GM11168 (cell line): Measurements from ENCODE around the gene DNAJC8.

ENCODE experiments used
- in situ Hi-C: fragments of 300-500 bp; cut with MboI; formaldehyde crosslinking; loops from one replicate; pipeline ENCODE4 v1.12.0; 2022; ENCODE audit warnings: low sequenced_read_pairs; ENCODE audit not compliant: unreplicated experiment

Gene DNAJC8, protein sequence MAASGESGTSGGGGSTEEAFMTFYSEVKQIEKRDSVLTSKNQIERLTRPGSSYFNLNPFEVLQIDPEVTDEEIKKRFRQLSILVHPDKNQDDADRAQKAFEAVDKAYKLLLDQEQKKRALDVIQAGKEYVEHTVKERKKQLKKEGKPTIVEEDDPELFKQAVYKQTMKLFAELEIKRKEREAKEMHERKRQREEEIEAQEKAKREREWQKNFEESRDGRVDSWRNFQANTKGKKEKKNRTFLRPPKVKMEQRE

DNA sequence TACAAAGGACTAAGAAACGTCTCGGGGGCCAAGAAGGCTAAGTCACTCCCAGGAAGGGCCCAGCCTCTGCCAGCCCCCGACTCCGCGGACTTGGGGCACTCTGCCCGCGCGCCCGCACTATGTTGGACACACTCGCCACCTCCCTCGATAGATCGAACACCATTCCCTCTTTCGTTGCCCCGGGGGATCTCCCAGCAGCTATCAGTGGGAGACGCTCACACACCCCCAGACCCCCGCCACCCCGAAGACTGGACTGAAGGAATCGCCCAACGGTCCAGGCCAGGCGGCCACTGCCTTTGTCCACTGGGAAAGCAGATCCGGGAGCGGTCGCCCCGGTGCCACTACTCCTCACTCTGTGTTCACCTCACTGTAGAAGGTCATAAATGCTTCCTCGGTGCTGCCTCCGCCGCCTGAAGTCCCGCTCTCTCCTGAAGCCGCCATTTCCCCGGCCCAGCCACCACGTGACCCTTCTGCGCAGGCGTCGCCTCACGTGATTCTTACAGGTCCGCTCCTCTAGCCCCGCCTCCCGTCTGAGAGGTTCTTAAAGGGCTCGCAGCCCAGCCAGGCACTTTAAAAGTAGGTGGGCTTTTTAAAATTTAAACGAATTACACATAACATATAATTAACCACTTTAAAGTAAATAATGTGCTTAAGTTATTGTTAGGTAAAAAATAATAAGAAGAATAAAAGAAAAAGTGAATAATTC, at the start of gene DNAJC8:
TSS of gene DNAJC8 (minus strand) at position 472 of the 706 bp plus-strand sequence. CDS start at position 441, 31 bp downstream.
- in situ Hi-C loops = no loop called here

DNA sequence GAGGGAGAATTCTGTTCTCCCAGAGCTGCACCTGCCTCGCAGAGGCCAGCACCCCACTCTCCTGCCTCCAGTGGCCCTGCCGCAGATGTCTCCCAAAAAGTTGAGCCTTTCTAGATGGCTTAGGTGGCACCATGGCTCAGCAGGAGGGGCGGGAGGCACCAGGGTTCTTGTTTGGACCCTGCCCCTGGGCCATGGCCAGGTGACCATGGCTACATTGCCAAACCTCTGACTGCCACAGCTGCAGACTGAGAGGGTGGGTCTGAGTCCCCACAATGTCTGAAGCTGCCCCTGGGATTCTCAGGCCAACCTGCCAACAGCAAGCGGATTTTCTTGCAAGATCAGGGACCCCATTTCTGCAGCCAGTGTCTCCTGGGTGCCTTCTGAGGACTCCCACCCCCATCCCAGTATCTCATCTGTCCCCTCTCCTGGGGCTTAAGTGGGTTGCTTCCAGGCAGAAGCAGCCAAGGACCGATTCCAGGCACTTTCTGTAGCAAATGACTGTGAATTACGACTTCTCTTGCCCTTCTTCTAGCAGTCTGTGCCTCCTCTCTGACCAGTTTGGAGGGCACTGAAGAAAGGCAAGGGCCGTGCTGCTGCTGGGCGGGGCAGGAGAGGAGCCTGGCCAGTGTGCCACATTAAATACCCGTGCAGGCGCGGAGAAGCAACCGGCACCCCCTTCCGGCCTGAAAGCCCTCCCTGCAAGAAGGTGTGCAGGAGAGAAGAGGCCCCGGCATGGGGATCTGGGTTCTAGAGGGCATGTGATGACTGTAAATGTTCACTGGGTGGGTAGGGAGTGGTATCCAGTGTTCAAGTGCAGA, 49.0 kb upstream of the DNAJC8 start:
- in situ Hi-C loops = no loop called here

DNA sequence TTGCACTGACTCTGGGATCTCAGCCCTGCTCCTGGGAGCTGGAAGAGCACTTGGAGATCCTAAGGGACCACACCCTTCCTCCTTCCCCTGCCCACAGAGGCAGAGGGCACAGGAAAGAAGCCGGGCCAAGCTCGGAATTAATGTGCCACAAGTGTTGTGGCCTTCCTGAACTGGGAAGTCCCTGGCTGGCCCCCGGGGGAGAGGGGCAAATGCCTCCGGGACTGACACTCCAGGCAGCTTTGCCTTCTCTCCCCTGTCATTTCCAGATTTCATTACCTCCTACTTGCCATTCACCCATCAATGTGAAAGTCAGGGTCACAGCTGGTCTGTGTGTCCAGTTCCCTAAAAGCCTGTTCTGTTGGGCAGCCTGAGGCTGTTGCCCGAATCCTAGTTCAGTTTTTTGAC, 48.1 kb upstream of the DNAJC8 start:
- in situ Hi-C loops = no loop called here

DNA sequence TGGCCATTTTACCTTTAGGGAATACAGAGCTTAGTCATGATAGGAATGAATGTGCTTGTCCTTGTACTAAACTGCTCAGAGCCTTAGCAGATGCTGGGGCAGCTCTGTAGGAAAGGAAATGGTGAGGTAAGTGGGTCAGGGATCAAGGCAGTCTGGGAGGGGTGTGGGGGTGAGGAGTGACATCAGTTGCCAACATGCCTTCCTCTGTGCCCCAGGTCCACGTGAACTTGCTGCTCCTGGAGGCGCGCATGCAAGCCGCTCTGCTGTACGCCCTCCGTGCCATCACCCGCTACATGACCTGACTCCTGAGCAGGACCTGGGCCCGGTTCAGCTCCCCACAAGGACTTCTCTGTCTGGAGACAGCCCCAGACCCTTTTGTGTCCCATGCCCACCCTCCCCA, 47.7 kb upstream of the DNAJC8 start:
- in situ Hi-C loops = no loop called here

DNA sequence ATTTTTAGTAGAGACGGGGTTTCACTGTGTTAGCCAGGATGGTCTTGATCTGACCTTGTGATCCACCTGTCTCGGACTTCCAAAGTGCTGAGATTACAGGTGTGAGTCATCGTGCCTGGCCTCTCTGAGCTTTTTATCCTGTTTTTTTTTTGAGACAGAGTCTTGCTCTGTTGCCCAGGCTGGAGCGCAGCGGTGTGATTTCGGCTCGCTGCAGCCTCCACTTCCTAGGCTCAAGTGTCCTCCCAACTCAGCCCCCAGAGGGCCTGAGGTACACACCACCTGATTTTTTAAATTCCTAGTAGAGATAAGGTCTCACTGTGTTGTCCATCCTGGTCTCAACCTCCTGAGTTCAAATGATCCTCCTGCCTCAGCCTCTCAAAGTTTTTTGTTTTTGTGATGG, 46.9 kb upstream of the DNAJC8 start:
- in situ Hi-C loops = no loop called here

DNA sequence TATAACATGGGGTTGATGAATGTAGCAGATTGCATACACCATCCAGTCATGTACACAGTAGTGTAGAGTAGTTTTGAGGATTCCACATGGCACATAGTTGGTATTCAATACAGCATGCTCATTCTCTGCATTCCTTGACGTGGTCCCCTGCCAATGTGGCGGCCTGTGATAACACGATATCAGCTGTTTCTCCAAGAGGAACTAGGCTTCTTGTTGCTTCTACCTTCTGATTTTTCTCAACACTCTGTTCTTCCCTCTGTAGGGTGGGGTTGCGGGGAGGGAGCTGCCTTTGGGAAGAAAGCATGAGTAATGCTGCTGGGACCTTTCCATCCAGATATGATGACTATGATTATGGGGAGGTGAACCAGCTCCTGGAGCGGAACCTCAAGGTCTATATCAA, 45.9 kb upstream of the DNAJC8 start:
- in situ Hi-C loops = no loop called here

DNA sequence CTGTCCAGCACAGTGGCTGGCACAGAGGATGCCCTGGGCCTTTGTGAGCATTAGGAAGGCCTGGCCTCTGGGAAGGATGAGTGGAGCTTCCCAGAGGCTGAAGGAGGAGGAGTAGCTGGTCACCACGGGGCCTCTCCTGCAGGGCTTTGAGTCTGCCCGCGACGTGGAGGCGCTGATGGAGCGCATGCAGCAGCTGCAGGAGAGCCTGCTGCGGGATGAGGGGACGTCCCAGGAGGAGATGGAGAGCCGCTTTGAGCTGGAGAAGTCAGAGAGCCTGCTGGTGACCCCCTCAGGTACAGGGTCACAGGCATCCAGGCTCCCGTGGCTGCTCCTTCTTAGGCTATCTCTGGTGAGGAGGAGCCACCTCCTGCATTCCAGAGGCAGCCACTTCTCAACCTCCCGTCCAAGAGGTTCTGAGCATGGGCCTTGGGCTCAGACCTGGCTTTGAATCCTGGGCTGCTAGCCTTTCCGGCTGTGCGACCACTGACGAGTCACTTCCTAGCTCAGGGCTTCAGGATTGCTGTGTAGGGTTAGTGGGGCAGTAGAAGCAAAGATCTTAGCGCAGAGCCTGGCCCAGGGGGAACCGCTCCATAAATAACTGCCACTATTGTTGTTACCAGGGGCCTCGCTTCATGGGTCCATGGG, 40.5 kb upstream of the DNAJC8 start:
- in situ Hi-C loops = no loop called here

DNA sequence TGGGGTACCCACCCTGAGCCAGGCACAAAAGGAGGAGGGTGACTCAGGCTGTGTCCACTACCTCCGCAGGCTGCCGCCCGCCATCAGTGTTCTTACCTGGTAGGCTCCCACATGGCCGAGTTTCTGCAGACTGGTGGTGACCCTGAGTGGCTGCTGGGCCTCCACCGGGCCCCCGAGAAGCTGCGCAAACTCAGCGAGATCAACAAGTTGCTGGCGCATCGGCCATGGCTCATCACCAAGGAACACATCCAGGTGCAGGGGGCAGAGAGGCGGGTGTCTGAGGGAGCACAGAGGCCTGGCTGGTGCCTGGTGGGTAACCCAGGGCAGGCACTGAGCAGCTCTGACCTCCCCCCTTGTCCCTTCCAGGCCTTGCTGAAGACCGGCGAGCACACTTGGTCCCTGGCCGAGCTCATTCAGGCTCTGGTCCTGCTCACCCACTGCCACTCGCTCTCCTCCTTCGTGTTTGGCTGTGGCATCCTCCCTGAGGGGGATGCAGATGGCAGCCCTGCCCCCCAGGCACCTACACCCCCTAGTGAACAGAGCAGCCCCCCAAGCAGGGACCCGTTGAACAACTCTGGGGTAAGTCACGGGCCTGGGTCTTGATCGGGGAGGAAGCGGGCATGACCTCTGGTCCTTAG, 39.5 kb upstream of the DNAJC8 start:
- in situ Hi-C loops = no loop called here

DNA sequence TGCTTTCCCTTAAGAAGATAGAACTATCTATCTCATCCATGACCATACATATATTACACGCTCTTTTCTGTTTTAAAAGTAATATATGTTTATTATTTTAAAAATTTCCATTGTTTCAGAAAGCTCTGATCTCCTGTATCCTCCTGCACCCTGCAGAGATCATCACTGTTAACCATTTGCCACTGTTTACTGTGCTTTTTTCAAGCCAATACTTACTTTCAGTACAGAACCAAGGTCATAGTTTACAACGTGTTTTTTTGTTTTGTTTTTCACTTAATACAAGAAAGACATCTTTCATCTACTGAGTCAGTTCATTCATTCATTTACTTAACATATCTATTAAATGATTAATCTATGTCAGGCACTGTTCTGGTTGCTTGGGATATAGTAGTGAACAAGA, 36.7 kb upstream of the DNAJC8 start:
- in situ Hi-C loops = no loop called here

DNA sequence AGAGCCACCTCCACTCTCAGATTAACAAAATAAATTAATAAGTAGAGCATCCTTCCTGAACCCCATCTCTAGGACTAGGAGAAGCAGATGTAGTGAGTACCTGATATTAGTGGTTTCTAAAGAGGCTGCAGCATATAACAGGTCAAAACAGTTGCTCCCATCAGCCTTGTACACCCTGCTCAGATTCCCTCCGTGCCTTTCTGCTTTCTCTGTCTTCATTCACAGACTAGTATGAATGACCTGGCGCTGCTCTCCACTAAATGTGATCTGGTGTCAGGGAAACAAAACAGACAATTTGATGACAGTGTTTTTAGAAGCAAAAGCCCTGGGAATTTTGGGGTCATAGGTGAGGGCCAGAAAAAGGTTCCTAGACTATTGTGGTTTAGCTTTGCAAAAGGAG, 34.8 kb upstream of the DNAJC8 start:
- in situ Hi-C loops = no loop called here

DNA sequence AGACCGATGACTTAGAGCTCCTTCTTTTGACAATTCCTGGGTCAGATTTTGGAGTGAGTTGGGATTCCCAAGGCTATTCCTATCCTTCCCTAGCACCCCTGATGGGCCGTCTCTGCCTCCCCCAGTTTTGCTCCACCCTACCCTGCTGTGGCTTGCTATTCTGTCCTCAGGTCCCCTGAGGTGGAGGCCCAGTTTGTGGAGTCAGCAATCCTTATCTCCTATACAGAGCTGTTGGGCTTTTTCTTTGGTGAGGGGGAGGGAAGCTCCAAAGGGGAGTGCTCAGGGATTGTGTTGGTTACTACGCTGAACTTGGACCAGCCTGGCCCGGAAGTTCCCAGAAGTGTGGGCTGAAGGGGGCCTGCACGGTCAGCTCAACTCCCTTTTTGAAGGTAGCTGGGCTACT, 34.1 kb upstream of the DNAJC8 start:
- in situ Hi-C loops = no loop called here

DNA sequence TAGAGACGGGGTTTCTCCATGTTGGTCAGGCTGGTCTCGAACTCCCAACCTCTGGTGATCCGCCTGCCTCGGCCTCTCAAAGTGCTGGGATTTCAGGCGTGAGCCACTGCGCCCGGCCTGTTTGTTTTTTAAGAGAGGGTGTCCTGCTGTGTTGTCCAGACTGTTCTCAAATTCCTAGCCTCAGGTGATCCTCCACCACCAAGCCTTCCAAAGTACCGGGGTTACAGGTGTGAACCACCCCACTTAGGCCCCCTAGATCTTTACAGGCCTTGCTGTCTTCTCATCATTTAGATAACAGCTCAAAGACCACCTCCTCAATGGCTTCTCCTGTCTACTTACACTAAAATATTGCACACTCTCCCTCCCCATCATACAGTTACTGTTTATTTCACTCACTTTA, 32.7 kb upstream of the DNAJC8 start:
- in situ Hi-C loops = no loop called here

DNA sequence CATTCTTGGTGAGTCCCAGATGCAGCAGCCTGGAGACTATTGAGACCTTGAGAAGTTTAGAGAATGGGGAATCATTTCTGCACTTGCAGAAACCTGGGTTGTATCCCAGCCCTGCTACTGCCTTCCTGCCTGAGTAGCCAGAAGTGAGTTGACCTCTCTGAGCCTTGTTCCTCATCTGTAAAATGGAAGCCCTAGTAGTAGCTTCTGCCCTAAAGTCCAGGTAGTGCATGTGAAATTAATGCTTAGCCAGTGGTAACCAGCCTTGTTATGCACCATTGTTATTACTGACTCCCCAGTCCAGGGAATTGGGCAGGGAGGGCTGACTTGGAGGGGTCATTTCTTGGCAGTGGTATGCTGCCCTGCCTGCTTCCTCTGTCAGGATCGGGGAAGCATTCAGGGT, 32.1 kb upstream of the DNAJC8 start:
- in situ Hi-C loops = no loop called here

DNA sequence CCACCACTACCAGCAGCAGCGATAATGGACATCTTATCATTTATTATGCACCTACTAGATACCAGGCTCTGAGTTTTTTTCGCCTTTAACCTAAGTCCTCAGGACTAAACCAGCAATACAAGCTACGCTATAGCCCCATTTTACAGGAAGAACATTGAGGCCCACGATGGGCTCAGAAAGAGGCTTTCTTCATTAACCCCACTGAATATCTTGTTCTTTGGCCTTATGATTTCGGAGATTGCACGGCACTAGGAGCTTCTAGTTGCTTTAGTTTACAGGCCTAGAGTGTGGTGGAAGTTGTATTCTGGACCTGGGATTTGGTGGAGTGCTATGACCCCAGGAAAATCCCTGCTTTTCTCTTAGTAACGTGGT, 28.0 kb upstream of the DNAJC8 start:
- in situ Hi-C loops = no loop called here

DNA sequence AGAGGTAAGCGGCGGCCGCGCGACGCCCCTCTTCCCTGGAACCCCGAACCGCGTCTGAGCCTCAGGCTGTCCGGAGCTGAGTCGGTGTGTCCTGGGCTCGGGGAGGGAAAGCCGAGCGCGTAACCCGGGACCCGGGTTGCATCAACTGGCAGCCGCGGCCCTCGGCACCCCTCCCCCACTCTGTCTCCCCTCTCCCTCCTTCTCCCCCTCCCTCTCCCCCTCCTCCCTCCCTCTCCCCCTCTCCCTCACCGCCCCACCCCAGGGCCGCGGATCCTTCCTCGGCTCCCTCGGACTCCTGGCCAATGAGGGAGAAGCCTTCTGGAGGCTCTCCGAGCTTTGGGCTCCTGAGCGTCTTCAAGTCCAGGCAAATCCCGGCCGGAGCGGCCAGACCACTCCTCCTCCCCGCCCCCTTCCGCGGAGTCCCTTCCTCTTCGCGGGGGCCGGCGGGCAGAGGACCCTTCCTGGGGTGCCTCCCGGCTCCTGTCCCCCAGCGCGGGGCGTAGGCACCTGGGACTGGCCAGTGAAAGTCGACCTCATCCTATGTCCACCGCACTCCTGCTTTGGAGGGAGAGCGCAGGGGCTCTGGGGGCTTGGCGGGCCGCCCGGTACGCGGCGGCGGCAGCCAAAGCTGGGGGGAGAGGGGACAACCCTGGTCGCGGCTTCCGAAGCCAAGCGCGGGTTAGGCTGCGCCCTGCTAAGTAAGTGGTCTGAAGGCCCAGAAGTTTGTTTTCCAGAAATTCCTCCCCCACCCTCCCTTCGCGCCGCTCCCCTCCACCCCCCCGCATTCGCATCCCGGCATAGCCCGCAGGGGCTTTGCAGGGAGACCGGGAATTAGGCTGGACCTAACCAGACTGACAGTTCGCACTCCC, 27.3 kb upstream of the DNAJC8 start:
- in situ Hi-C loops = no loop called here

DNA sequence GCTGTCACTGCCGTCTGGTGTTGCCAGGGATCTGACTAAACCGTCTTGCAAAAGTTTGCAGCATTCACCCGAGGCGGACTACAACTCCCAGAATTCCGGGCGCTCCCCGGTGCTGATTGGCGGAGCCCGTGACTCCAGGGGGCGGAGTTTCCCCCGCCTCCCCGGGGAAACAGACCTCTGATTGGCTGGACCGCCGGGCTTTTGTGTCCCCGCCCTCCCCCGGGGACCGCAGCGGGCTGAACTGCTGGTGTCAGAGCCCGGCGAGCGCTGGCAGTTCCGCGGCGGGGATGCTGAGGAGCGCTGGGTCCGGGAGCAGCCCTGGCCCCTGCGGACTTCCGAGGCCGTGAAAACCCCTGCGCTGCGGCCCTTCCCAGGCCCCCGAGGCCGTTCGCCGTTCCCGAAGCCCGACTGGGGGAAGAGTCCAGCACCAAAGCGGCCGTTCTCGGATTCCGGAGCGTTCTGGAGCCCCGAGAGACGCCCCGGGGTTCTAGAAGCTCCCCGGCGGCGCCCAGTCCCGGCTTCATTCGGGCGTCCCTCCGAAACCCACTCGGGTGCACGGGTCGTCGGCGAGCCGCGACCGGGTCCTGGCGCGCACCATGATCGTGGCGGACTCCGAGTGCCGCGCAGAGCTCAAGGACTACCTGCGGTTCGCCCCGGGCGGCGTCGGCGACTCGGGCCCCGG, 26.6 kb upstream of the DNAJC8 start, which contains the start of gene SESN2:
TSS of gene SESN2 (plus strand) at position 267 of the 682 bp plus-strand sequence. CDS start at position 597, 330 bp downstream.
- in situ Hi-C loops = no loop called here

DNA sequence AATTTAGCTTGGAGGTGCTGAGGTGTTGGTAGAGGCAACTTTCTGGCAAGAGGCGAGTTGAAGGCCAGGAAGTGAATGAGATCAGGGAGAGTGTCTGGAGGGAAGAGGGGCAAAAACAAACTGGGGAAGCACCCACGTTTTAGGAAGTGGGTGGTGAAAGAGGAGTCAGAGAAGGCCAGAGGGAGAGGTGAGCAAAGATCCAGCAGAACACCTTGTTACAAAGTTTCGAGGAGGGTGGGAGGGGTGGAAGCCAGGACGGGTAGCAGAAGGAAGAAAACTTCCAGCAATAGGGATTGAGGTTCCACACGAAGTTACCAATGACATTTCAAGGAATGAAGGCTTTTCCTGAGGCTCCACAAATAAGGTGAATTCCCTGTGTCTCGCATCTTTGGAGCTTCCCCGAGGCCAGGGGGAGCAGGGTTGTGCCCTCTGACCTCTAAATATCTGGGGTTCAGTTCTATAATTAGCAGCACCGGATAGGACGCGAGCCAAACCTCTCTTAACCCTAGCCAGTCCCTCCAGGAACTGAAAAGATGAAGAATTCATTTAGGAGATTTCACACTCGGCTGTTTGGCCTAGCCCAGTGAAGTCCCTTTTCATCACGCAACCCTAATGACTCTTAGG, 25.9 kb upstream of the DNAJC8 start:
- in situ Hi-C loops = no loop called here

DNA sequence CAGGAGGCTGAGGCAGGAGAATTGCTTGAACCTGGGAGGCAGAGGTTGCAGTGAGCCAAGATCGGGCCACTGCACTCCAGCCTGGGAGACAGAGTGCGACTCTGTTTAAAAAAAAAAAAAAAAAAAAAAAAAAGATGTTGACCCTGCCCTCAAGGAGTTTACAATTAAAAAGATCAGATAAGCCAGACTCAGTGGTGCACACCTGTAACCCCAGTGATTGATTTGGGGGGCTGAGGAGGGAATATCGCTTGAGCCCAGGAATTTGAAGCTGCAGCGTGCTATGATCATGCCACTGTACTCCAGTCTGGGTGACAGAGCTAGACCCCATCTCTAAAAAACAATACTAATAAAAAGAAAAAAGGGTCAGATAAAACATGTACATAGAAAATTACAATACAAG, 24.9 kb upstream of the DNAJC8 start:
- in situ Hi-C loops = no loop called here
